Activated CD4-positive, alpha-beta memory T cell treated with anti-CD3 and anti-CD28 coated beads for 36 hours (primary cell): ENCODE data around the gene NSRP1. TPM values are rescaled to one million over a fixed set of nuclear protein-coding genes. Genes with fewer than 3 reads are reported as not detected.

Experiments
- CTCF ChIA-PET: fragments of 350-600 bp; sonication (Branson Sonifier 250); formaldehyde crosslinking; loops from one replicate; lab custom pipeline; 2021; ENCODE audit warnings: antibody characterized with exemption, inconsistent platforms; lab: Charles Lee
- POLR2A ChIA-PET: fragments of 350-600 bp; sonication (Branson Sonifier 250); formaldehyde crosslinking; loops from one replicate; lab custom pipeline; 2021; ENCODE audit warnings: antibody characterized with exemption; lab: Charles Lee
- DNase-seq: peaks from one replicate; pipeline ENCODE4 v3.0.0-alpha.2; 2020
- H3K27ac Mint-ChIP-seq: one replicate; pipeline ENCODE4 v1.8.0; 2021; ENCODE audit warnings: mixed read lengths
- H3K27me3 Mint-ChIP-seq: one replicate; pipeline ENCODE4 v1.8.0; 2021; ENCODE audit warnings: mixed read lengths
- H3K36me3 Mint-ChIP-seq: one replicate; pipeline ENCODE4 v1.8.0; 2021; ENCODE audit warnings: mixed read lengths
- H3K4me1 Mint-ChIP-seq: one replicate; pipeline ENCODE4 v1.8.0; 2021; ENCODE audit warnings: low read depth, mixed read lengths
- H3K4me3 Mint-ChIP-seq: one replicate; pipeline ENCODE4 v1.8.0; 2021; ENCODE audit warnings: mild to moderate bottlenecking, mixed read lengths
- H3K9me3 Mint-ChIP-seq: one replicate; pipeline ENCODE4 v1.8.0; 2021; ENCODE audit warnings: mixed read lengths
- intact Hi-C: fragments of 100-400 bp; cut with micrococcal nuclease; formaldehyde crosslinking; loops from one replicate; pipeline ENCODE4 v1.15.1; 2023
- total RNA-seq, 2 experiments: library from RNA; stranded (reverse); gene quantifications; one replicate each; pipeline ENCODE4 v1.2.3, GENCODE V29; 2021

Gene NSRP1
- total RNA-seq, 2 experiments from 2014 or later: 24.3 to 26.5 TPM

DNA sequence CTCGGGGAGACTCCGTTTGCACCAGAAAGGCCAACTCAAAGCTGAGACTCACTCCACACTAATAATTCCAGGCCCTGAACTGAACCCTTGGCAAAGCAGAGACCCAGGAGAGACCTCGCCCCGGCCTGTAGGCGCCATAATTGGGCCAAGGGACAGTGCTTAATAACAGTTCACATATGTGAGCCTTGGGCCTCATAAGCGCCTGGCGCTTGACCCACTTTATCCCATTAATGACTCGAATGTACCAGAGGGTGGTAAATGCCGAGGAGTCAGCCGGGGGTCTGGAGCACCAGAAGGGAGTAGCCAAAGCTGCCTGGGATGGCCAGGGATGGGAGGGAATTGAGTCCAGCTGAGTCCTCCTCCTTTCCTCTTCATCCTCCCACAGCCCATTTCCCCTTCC, 94.3 kb downstream of the NSRP1 start:
- ChIA-PET POLR2A (no interaction called here), CTCF (no interaction called here)
- peaks cover 12% of the 10 kb centered on the region for H3K27me3 Mint-ChIP-seq
- no peak overlapping the region for H3K4me3 Mint-ChIP-seq
- H3K4me1 Mint-ChIP-seq: no peaks in the 10 kb centered on the region
- DNase-seq: no peak
- intact Hi-C loops: no loop called here
- H3K9me3 Mint-ChIP-seq: no peaks in the 10 kb centered on the region
- no peak overlapping the region for H3K27ac Mint-ChIP-seq
- no peaks in the 10 kb centered on the region for H3K36me3 Mint-ChIP-seq

DNA sequence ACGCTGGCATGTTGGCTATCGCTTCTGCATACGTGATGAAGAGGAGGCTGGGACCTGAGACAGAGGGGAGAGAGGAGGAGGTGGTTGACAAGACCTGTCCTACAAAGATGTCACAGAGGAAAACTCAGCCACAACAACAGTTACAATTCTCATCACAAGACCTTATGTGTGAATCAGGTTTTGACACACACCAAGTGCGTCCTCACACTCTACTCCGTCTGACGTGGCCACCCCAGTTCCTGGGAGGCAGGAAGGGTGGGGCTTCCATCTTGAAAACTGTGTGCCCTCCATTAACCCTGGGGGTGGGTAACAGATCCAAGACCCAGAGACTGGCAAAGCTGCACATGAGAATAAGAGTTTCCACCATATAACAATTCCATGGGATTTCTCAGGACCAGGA, 94.8 kb downstream of the NSRP1 start:
- intact Hi-C loops: no loop called here
- H3K4me1 Mint-ChIP-seq: no peaks in the 10 kb centered on the region
- DNase-seq: no peak
- ChIA-PET CTCF (no interaction called here), POLR2A (no interaction called here)
- no peak overlapping the region for H3K4me3 Mint-ChIP-seq
- peaks cover 12% of the 10 kb centered on the region for H3K27me3 Mint-ChIP-seq
- H3K27ac Mint-ChIP-seq: no peak overlapping the region
- no peaks in the 10 kb centered on the region for H3K36me3 Mint-ChIP-seq
- no peaks in the 10 kb centered on the region for H3K9me3 Mint-ChIP-seq

DNA sequence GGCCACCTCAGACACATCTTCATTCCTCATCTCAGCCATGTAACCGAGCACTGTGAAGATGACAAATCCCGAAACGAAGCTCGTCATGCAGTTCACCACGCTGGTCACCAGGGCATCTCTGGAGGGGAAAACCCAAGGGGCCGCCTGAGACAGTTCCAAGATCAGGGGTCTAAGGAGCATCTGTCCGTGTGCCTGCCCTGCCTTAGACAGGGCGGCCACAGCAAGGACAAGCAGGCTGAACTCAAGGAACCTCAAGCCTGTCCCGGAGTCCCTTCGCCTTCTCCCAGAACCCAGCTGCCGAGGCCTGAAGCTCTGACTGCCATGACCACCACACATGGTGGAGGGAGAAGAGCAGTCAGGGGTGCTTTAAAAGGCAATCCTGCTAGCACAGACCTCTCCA, 96.1 kb downstream of the NSRP1 start:
- Mint-ChIP-seq H3K4me1 (no peaks in the 10 kb centered on the region), H3K4me3 (no peak overlapping the region), H3K27me3 (peaks cover 7% of the 10 kb centered on the region), H3K27ac (no peak overlapping the region), H3K9me3 (no peaks in the 10 kb centered on the region), H3K36me3 (no peaks in the 10 kb centered on the region)
- intact Hi-C loops: no loop called here
- DNase-seq: no peak
- CTCF ChIA-PET: no interaction called here
- POLR2A ChIA-PET: no interaction called here

DNA sequence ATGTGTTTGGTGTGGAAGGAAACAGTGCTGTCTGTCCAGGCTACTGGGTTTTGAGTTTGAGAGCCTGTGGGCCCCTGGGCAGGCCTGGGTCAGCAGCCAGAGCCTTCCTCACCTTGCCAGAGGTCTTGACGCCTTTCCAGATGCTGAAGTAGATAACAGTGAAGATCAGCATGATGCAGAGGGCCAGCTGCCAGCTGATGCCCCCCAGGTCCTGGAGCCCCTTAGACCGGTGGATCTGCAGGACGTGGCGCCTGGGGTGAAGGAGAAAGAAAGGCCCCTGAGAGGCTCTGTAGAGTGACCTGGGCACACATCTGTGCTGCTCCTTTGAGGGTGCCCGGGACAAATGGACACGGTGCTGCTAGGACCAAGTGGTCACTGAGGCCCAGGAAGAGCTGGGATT, 100.4 kb downstream of the NSRP1 start:
- no peak for DNase-seq
- Mint-ChIP-seq H3K27me3 (no peaks in the 10 kb centered on the region), H3K27ac (no peak overlapping the region), H3K36me3 (no peaks in the 10 kb centered on the region), H3K4me1 (no peaks in the 10 kb centered on the region), H3K9me3 (no peaks in the 10 kb centered on the region), H3K4me3 (no peak overlapping the region)
- ChIA-PET CTCF (no interaction called here), POLR2A (no interaction called here)
- intact Hi-C loops: no loop called here

DNA sequence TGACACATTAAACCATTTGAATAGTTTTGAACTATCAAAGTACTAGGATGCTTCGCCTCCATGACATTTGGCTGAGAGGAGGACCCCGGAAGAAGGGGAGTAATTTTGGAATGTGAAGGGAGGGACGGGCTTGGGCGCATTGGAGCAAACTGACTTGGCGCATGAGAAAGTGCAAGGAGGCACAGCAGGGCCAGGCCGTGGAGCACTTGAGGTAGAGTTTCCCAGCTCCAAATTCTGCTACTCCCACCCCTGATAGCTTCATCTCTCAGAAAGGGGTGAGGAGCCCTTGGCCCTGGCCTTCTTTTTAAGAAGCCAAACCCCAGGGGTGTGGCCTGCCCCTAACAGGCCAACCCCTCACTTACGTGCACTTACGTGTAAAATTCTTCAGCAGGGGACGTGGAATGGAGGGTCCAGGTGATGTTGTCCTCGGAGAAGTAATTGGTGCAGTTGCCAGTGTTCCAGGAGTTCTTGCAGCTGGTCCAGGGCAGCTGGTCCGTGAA, 101.2 kb downstream of the NSRP1 start:
- DNase-seq: no peak
- Mint-ChIP-seq H3K27ac (no peak overlapping the region), H3K9me3 (no peaks in the 10 kb centered on the region), H3K4me1 (no peaks in the 10 kb centered on the region), H3K4me3 (no peak overlapping the region), H3K27me3 (no peaks in the 10 kb centered on the region), H3K36me3 (no peaks in the 10 kb centered on the region)
- CTCF ChIA-PET: no interaction called here
- intact Hi-C loops: no loop called here
- POLR2A ChIA-PET: no interaction called here

DNA sequence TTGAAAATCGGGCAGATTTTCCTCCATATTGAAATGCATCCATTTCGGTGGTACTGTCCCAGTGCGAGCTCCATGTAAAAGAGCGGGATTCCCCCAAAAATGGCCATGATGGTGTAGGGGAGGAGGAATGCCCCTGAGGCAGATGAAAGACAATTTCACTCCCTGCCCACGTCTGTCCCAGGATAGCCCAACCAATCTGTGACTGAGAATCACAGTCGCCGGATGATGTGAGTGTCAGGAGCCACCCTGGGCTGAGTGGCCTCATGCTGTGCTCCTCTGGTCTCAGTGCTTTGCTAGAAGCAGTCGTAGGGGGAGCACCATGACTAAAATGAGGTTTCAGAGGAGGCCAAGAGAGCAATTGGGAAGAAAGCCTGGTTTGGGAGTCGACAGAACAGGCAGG, 102.2 kb downstream of the NSRP1 start:
- Mint-ChIP-seq H3K27me3 (no peaks in the 10 kb centered on the region), H3K4me3 (no peak overlapping the region), H3K27ac (no peak overlapping the region), H3K4me1 (no peaks in the 10 kb centered on the region), H3K36me3 (no peaks in the 10 kb centered on the region), H3K9me3 (no peaks in the 10 kb centered on the region)
- ChIA-PET POLR2A (no interaction called here), CTCF (no interaction called here)
- no peak for DNase-seq
- intact Hi-C loops: no loop called here

DNA sequence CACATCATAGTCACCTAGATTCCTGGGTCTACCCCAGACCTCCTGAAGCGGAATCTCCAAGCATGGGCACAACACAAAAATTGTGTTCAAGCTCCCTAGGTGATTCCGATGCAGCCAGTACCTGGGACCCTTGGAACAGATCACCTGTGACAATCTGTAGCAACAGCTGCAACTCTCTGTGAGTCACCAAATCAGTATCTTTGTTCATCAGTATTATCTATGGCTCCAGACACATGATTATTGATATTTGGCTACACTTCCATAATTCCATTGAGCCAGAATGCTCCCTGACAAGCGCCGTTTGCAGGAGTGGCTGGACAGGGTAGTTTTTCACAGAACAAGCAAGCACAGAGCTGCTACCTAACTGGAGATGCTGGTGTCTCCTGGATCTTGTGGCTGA, 102.7 kb downstream of the NSRP1 start:
- intact Hi-C loops: no loop called here

DNA sequence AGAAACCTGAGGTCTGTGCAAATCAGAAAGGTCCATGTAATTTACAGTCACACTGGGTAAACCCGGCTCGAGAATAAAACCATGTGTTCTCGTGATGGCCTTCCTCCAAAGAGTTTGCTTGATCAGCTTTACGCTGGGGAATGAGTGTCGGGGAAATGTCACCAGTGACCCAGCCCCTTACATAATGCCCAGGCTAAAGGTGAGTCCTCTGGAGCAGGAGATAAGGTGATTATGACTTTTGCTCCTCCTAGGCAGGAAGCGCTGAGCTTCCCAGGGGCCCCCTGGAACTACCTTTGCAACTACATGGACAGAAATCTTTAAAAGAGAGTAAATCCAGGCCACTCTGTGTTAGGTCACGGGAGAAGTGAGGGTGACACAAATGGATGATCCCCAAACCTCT, 103.2 kb downstream of the NSRP1 start:
- Mint-ChIP-seq H3K4me1 (no peaks in the 10 kb centered on the region), H3K4me3 (no peak overlapping the region), H3K27ac (no peak overlapping the region), H3K36me3 (no peaks in the 10 kb centered on the region), H3K9me3 (no peaks in the 10 kb centered on the region), H3K27me3 (no peaks in the 10 kb centered on the region)
- intact Hi-C loops: no loop called here
- CTCF ChIA-PET: no interaction called here
- POLR2A ChIA-PET: no interaction called here
- no peak for DNase-seq

More for the DNA sequence above, 102.7 kb downstream of the NSRP1 start:
- Mint-ChIP-seq H3K27ac (no peak overlapping the region), H3K4me1 (no peaks in the 10 kb centered on the region), H3K4me3 (no peak overlapping the region), H3K9me3 (no peaks in the 10 kb centered on the region), H3K36me3 (no peaks in the 10 kb centered on the region), H3K27me3 (no peaks in the 10 kb centered on the region)
- ChIA-PET CTCF (no interaction called here), POLR2A (no interaction called here)
- DNase-seq: no peak

DNA sequence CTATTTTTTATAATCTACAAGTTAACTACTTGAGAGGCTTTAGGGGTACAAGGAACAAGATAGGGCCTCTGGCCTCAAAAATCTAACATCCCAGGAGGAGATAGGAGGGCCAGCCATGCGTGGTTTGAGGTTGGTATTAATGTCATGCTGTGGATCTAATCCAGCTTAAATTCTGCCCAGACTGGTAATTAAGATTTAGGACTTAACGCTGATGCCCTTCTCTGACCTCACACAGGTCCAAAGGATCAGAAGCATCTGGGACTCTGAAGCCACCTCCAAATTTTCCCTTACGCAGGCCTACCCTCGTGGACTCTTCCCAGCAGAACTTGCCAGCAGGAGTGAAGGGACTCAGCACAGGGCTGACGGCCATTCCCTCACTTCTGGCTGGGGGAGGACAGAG, 103.8 kb downstream of the NSRP1 start:
- Mint-ChIP-seq H3K36me3 (no peaks in the 10 kb centered on the region), H3K27ac (no peak overlapping the region), H3K9me3 (no peaks in the 10 kb centered on the region), H3K27me3 (no peaks in the 10 kb centered on the region), H3K4me3 (no peak overlapping the region), H3K4me1 (no peaks in the 10 kb centered on the region)
- no peak for DNase-seq
- CTCF ChIA-PET: no interaction called here
- intact Hi-C loops: no loop called here
- POLR2A ChIA-PET: no interaction called here

DNA sequence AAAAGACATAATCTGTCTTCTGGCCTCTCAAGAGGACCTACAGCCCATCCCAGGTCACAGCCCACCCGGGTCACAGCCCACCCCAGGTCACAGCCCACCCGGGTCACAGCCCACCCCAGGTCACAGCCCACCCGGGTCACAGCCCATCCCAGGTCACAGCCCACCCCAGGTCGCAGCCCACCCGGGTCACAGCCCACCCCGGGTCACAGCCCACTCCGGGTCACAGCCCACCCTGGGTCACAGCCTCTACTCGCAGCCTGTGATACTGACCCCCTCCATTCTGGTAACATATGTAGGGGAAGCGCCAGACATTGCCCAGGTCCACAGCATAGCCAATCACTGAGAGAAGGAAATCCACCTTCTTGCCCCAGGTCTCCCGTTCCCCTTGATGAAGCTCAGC, 104.7 kb downstream of the NSRP1 start:
- Mint-ChIP-seq H3K9me3 (no peaks in the 10 kb centered on the region), H3K36me3 (no peaks in the 10 kb centered on the region), H3K4me1 (no peaks in the 10 kb centered on the region), H3K4me3 (no peak overlapping the region), H3K27ac (no peak overlapping the region), H3K27me3 (no peaks in the 10 kb centered on the region)
- POLR2A ChIA-PET: no interaction called here
- CTCF ChIA-PET: interaction anchor here (1.3 kb wide), 1 partner anchor 115 kb away, joined by 3 read pairs; no protein-coding TSS in a partner anchor
- no peak for DNase-seq
- intact Hi-C loops: no loop called here

DNA sequence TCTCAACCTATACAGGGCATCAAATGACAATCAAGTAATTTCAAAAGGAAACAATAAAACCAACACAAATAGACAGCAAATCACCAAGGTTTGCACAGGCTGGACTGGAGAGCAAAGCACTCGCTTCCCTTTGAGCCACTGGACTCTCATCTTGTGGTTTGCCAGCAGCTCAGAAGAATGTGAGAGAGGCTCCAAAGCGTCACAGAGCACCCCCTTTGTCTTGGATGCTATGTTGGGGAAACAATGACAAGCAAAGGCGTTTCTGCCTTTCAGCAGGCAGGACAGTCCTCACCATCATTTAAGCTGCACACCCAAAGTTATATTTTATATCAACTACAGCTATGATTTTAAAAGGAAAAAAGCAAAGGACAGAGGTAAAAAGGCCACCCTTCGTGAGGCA, 105.6 kb downstream of the NSRP1 start:
- H3K27me3 Mint-ChIP-seq: no peaks in the 10 kb centered on the region
- CTCF ChIA-PET: interaction anchor here (1.3 to 1.9 kb wide), 2 partner anchors 97 to 114 kb away, joined by 3 to 4 read pairs; no protein-coding TSS in a partner anchor

DNA sequence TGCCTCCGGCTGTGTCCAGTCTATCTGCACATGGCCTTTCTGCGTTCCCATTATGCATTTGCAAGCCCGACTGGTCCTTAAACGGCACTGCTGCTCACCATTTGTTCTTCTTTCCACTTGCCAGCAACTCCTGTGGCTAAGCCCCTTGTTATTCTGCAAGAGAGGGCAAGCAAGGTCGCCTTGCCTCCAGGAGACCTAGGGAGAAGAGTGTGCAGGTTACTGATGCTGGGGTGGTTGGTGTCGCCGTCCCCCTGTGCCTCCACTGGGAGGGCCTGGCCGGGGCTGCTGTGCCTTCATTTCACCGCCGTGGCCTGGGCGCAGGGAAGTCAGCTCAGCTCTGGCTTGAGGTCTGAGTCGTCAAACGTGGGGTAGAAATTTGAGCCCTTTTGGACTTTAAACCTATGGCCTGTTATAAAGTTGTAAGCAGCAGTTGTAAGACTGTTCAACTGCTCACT, 106.1 kb downstream of the NSRP1 start:
- Mint-ChIP-seq H3K27me3 (no peaks in the 10 kb centered on the region), H3K27ac (no peak overlapping the region), H3K36me3 (no peaks in the 10 kb centered on the region), H3K4me1 (no peaks in the 10 kb centered on the region), H3K9me3 (no peaks in the 10 kb centered on the region), H3K4me3 (no peak overlapping the region)
- intact Hi-C loops: no loop called here
- no peak for DNase-seq
- POLR2A ChIA-PET: no interaction called here
- CTCF ChIA-PET: interaction anchor here (0.6 to 1.9 kb wide), 3 partner anchors 98 to 315 kb away, joined by 3 to 4 read pairs (median 4); no protein-coding TSS in a partner anchor

More for the DNA sequence above, 105.6 kb downstream of the NSRP1 start:
- POLR2A ChIA-PET: no interaction called here
- no peak for DNase-seq
- intact Hi-C loops: no loop called here
- H3K27ac Mint-ChIP-seq: no peak overlapping the region
- no peak overlapping the region for H3K4me3 Mint-ChIP-seq
- H3K4me1 Mint-ChIP-seq: no peaks in the 10 kb centered on the region
- H3K9me3 Mint-ChIP-seq: no peaks in the 10 kb centered on the region
- H3K36me3 Mint-ChIP-seq: no peaks in the 10 kb centered on the region

DNA sequence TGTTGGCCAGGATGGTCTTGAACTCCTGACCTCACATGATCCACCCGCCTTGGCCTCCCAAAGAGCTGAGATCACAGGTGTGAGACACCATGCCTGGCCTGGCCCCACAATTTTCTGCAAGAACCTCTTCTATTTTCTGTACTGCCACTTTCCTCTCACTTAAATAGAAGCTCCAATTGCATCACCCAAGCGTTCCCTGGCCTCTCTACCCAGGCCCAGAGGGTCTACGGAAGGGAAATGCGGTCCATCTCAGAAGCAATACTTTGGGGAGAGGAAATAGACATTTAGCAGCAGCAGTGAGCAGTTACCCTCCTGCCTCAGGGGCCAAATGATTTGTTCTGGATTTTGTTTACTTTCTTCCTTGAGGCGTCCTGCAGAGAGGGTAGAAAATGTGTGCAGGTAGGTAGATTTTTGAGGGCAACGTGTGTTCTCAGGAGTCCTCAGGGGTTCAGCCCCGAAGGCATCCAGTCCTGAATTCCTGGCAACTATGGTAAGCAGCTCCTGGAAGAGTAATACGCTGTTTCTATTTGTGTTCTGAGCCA, 107.9 kb downstream of the NSRP1 start:
- no peak overlapping the region for H3K27ac Mint-ChIP-seq
- ChIA-PET CTCF (no interaction called here), POLR2A (no interaction called here)
- H3K4me3 Mint-ChIP-seq: no peak overlapping the region
- H3K36me3 Mint-ChIP-seq: no peaks in the 10 kb centered on the region
- peaks cover 4% of the 10 kb centered on the region for H3K27me3 Mint-ChIP-seq
- intact Hi-C loops: no loop called here
- H3K4me1 Mint-ChIP-seq: no peaks in the 10 kb centered on the region
- no peaks in the 10 kb centered on the region for H3K9me3 Mint-ChIP-seq
- no peak for DNase-seq
